ENCODE results near the gene FHAD1. TPM values are rescaled to one million over a fixed set of nuclear protein-coding genes. Genes with fewer than 3 reads are reported as not detected.

The FHAD1 gene
- total RNA-seq, 1 experiment from 2014 or later = 3.5 TPM

DNA sequence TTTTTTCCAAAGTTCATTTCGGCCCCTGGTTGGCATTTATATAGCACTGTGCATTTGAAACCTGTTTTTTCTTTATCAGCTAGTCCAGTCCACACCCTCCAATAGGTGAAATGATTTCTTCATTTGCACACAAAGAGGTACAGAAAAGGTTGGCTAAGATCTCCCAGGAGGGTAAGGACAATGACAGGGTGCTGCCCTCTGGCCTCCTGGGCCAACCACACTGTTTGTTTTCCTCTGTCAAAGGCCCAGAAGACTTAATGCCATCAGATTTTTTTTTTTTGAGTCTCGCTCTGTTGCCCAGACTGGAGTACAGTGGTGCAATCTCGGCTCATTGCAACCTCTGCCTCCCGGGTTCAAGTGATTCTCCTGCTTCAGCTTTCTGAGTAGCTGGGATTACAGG lies 92.5 kb downstream of the FHAD1 start:
- Histone ChIP-seq H3K27me3 (ENCODE audit: insufficient read depth, low read length) (no peaks in the 10 kb centered on the region), H3K9me3 (ENCODE audit: control insufficient read depth in 1 of 2, insufficient read depth in 1 of 2, low read depth in 1 of 2, low read length in 2 of 2) (no peaks in the 10 kb centered on the region), H2AFZ (ENCODE audit: low read depth, low read length, poor library complexity, severe bottlenecking) (no peak overlapping the region), H3K9ac (ENCODE audit: low read length) (no peak overlapping the region), H3K4me1 (ENCODE audit: control insufficient read depth in 1 of 2, insufficient read depth in 2 of 2, low read length in 2 of 2) (peaks cover 18 to 57% of the 10 kb centered on the region in 2 experiments), H3K4me3 (replicated peaks in 1 of 2; ENCODE audit: low read depth in 1 of 2, low read length in 2 of 2) (no peak overlapping the region), H3K27ac (ENCODE audit: low read depth, low read length) (no peak overlapping the region), H3K79me2 (ENCODE audit: insufficient read depth, low read length) (no peaks in the 10 kb centered on the region), H3K9me2 (ENCODE audit: insufficient read depth) (no peaks in the 10 kb centered on the region), H4K20me1 (ENCODE audit: insufficient read depth) (no peaks in the 10 kb centered on the region), H3K36me3 (ENCODE audit: control insufficient read depth in 1 of 2, insufficient read depth in 2 of 2, low read length in 2 of 2) (no peaks in the 10 kb centered on the region; a peak in 1 of 4 replicates), H3K4me2 (ENCODE audit: low read length) (peak overlapping the region; percentile 74; the same call in 1 of the 2 replicates)
- TF ChIP-seq EZH2 (IDR thresholded peaks at IDR 0.05) = no peak
- no peak for ATAC-seq
- ChIA-PET POLR2A (no interaction called here), CTCF (interaction anchor here (1.7 to 3.4 kb wide), 2 partner anchors 11 to 16 kb away, joined by 5 to 22 read pairs; no protein-coding TSS in a partner anchor), RAD21 (ENCODE audit: low non-redundant PET in 1 of 2, low total read pairs in 2 of 2, uncharacterized antibody in 2 of 2, unreplicated experiment in 2 of 2) (no interaction called here)
- BruUV-seq (replicated peaks) = no TSS peak
- DNase-seq (ENCODE audit: low read depth, low spot score) = no peak
- intact Hi-C loops (cut with micrococcal nuclease) = no loop called here

DNA sequence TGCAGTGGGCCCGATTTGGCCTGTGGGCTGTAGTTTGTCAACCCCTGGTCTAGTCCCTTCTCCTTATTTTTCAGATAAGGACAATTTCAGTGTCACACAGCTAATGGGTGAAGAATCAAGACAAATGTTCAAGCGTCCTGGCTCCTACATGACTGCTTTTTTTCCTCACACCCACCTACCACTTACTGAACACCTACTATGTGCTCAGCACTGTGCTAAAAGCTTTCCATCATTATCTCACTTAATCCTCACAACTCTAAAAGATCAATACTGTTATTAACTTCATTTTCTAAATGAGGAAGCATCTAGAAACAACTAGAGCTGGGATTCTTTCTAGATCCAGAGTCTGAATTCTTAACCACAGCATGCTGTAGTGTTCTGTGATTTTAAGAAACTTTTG lies 94.2 kb downstream of the FHAD1 start:
- no peak for TF ChIP-seq TCF7L2 (IDR thresholded peaks at IDR 0.05; ENCODE audit: borderline replicate concordance, extremely low read depth, insufficient read depth, insufficient read length)
- no peak for TF ChIP-seq JUND (IDR thresholded peaks at IDR 0.05)
- no peak for TF ChIP-seq POLR2AphosphoS5 (IDR thresholded peaks at IDR 0.05; ENCODE audit: low read depth, low read length)
- no peak for TF ChIP-seq ZNF274 (IDR thresholded peaks at IDR 0.05; ENCODE audit: low read depth, low read length)
- TF ChIP-seq ELF1 (IDR thresholded peaks at IDR 0.05; ENCODE audit: borderline replicate concordance, low read depth) = no peak
- no peak for TF ChIP-seq CEBPB (IDR thresholded peaks at IDR 0.05; ENCODE audit: low read depth)
- TF ChIP-seq SIN3A (IDR thresholded peaks at IDR 0.05; ENCODE audit: low read depth) = no peak
- no peak for TF ChIP-seq RAD21 (IDR thresholded peaks at IDR 0.05; ENCODE audit: low read depth)
- TF ChIP-seq EZH2 (IDR thresholded peaks at IDR 0.05) = no peak
- TF ChIP-seq, protein P1, sequence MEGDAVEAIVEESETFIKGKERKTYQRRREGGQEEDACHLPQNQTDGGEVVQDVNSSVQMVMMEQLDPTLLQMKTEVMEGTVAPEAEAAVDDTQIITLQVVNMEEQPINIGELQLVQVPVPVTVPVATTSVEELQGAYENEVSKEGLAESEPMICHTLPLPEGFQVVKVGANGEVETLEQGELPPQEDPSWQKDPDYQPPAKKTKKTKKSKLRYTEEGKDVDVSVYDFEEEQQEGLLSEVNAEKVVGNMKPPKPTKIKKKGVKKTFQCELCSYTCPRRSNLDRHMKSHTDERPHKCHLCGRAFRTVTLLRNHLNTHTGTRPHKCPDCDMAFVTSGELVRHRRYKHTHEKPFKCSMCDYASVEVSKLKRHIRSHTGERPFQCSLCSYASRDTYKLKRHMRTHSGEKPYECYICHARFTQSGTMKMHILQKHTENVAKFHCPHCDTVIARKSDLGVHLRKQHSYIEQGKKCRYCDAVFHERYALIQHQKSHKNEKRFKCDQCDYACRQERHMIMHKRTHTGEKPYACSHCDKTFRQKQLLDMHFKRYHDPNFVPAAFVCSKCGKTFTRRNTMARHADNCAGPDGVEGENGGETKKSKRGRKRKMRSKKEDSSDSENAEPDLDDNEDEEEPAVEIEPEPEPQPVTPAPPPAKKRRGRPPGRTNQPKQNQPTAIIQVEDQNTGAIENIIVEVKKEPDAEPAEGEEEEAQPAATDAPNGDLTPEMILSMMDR (IDR thresholded peaks at IDR 0.05 in 2 of 3, conservative IDR thresholded peaks at IDR 0.05 in 1 of 3; ENCODE audit: borderline replicate concordance in 1 of 3, insufficient read depth in 1 of 3, low read depth in 2 of 3, low read length in 2 of 3) = no peak
- Histone ChIP-seq H3K27ac (ENCODE audit: low read depth, low read length) (no peak overlapping the region), H3K4me2 (ENCODE audit: low read length) (no peak overlapping the region)

More for the DNA sequence above, 94.2 kb downstream of the FHAD1 start:
- no peak for DNase-seq (ENCODE audit: low read depth, low spot score)
- intact Hi-C loops (cut with micrococcal nuclease) = no loop called here
- CTCF ChIA-PET = interaction anchor here (1.3 kb wide), 1 partner anchor 18 kb away, joined by 4 read pairs; no protein-coding TSS in a partner anchor
- ATAC-seq = no peak
- no peak overlapping the region for H3K4me3 ChIP-seq (replicated peaks in 1 of 2; ENCODE audit: low read depth in 1 of 2, low read length in 2 of 2)
- H3K9me3 ChIP-seq (ENCODE audit: control insufficient read depth in 1 of 2, insufficient read depth in 1 of 2, low read depth in 1 of 2, low read length in 2 of 2) = no peaks in the 10 kb centered on the region
- no peaks in the 10 kb centered on the region for H4K20me1 ChIP-seq (ENCODE audit: insufficient read depth)
- H2AFZ ChIP-seq (ENCODE audit: low read depth, low read length, poor library complexity, severe bottlenecking) = no peak overlapping the region
- RAD21 ChIA-PET (ENCODE audit: low non-redundant PET in 1 of 2, low total read pairs in 2 of 2, uncharacterized antibody in 2 of 2, unreplicated experiment in 2 of 2) = no interaction called here
- peaks cover 18 to 69% of the 10 kb centered on the region in 2 experiments for H3K4me1 ChIP-seq (ENCODE audit: control insufficient read depth in 1 of 2, insufficient read depth in 2 of 2, low read length in 2 of 2)
- BruUV-seq (replicated peaks) = no TSS peak
- POLR2A ChIA-PET = no interaction called here
- H3K36me3 ChIP-seq (ENCODE audit: control insufficient read depth in 1 of 2, insufficient read depth in 2 of 2, low read length in 2 of 2) = no peaks in the 10 kb centered on the region; a peak in 1 of 4 replicates
- H3K9me2 ChIP-seq (ENCODE audit: insufficient read depth) = no peaks in the 10 kb centered on the region
- no peaks in the 10 kb centered on the region for H3K79me2 ChIP-seq (ENCODE audit: insufficient read depth, low read length)
- H3K9ac ChIP-seq (ENCODE audit: low read length) = no peak overlapping the region
- H3K27me3 ChIP-seq (ENCODE audit: insufficient read depth, low read length) = no peaks in the 10 kb centered on the region

Measured in HCT116 (cell line).